ENCODE measurements around the gene CDK14.

CDK14 gene

DNA sequence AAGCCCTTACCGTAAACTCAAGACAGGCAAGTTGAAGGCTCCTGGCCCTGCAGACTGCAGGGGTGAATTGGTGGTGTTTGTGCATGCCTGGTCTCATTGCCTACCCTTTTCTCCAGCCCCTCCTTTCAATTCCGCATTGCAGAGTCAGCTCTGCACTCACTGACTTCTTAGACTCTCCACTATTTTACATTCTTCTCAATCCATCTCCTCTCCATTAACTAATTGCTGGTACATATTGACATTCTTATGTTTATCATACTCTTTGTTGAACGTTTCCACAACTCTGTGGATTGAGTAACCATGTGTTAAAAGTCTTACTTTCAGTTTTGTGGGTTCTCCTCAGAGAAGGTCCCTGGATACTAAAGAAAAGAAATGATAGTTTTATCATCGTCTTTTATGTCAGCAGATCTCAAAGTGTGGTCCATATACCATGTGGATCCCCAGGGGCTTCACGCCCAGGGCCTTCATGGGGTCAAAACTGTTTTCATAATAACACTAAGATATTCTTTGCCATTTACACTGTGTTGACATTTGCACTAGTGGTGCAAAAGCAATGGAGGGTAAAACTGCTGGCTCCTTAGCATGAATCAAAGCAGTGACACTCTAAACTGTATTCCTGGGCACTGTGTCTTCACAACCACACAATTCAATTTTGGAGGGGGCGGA, 532.7 kb downstream of the CDK14 start:
- no peaks in the 10 kb centered on the region for H3K9me3 ChIP-seq (ENCODE audit: control insufficient read depth, insufficient read depth, low read length)
- H3K4me1 ChIP-seq (ENCODE audit: insufficient read depth, low read length) = peaks cover 4% of the 10 kb centered on the region; the same call in 1 of the 2 replicates
- no peaks in the 10 kb centered on the region for H3K36me3 ChIP-seq (ENCODE audit: insufficient read depth, low read length)
- no peak overlapping the region for H3K9ac ChIP-seq (ENCODE audit: low read depth, low read length)

DNA sequence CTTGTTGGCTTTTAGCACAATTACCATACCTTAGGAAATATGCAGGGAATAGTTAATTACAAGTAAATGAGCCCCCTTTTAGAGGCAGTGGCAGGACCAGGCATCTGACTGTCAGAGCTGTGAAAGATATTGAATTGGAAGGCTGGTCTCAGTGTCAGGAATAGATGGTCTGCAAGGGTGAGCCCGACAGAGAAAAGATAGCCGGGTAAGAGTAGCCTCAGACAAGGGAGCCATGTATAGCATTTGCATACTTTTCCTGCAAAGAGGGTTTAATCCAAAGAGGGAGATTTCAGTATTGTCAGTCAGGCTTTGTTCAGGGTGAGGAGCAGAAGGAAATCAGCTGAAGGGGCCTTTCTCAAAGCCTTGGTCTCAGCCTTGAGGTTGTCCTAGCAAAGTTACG, 539.2 kb downstream of the CDK14 start:
- Histone ChIP-seq H3K9me3 (ENCODE audit: control insufficient read depth, insufficient read depth, low read length) (no peaks in the 10 kb centered on the region), H3K4me1 (ENCODE audit: insufficient read depth, low read length) (peaks cover 13% of the 10 kb centered on the region), H3K36me3 (ENCODE audit: insufficient read depth, low read length) (no peaks in the 10 kb centered on the region), H3K9ac (ENCODE audit: low read depth, low read length) (no peak overlapping the region)

DNA sequence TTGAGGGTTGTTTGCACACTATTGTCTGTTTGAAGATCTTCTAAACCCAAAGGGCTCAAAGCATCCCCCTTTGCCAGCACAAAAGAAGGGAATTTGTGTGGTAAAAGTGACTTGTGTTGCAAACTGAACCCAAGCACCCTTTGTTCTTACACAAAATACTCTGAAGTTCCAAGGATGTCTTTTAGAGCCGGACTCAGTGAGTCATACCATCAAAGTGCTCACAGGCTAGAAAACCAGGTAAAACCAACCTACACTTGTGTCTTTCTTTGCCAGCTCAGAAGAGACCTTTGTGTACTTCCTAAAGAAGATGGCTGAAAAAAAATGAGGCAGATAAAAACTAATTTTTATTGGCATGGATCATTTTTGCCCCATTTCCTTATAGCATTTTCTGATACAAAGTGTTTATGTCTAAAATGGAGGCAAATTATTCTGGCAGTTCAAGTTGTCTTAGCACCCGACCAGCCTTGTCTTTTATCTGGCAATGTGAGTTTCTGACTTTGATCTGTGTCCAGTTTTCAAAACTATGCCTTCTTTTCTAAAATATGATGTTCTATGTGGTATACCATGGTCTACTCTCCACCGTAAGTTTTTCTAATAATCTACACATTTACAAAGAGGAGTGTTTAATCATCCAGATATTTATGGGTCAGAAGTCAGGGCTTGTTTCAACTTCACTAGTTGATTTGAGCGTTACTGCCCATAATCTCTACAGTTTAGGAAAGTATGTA, 539.7 kb downstream of the CDK14 start:
- no peaks in the 10 kb centered on the region for H3K36me3 ChIP-seq (ENCODE audit: insufficient read depth, low read length)
- H3K9ac ChIP-seq (ENCODE audit: low read depth, low read length) = no peak overlapping the region
- peaks cover 13% of the 10 kb centered on the region for H3K4me1 ChIP-seq (ENCODE audit: insufficient read depth, low read length)
- H3K9me3 ChIP-seq (ENCODE audit: control insufficient read depth, insufficient read depth, low read length) = no peaks in the 10 kb centered on the region

DNA sequence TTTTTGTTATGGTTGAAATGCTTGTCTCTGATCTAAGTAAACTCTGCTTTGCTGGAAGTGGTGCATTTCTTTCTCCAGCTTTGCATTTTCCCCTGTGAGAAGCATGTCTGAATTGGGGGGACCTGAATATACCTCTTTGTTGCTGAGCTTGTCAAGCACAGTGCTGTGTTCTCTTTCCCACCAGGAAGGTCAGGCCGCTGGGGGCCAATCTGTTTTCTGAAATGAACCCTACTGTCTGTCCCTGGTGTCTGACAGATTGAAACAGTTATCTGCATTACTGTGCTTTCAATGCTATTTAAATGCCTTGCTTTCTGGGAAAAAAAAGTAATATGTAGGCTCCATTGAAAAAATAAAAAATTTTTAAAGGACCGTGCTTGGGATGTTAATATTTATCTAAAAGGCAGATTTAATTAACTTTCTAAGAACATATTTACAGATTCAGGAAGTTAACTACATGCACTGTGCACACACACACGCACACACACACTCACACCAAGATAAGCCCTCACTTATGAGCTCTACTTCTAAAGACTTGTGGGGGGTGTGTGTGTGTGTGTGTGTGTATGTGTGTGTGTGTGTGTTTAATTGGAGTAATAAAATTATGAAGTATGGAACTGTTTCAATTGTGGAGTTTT, 541.1 kb downstream of the CDK14 start:
- no peaks in the 10 kb centered on the region for H3K9me3 ChIP-seq (ENCODE audit: control insufficient read depth, insufficient read depth, low read length)
- H3K36me3 ChIP-seq (ENCODE audit: insufficient read depth, low read length) = no peaks in the 10 kb centered on the region
- H3K4me1 ChIP-seq (ENCODE audit: insufficient read depth, low read length) = peaks cover 13% of the 10 kb centered on the region
- H3K9ac ChIP-seq (ENCODE audit: low read depth, low read length) = no peak overlapping the region

- H3K36me3 ChIP-seq (ENCODE audit: insufficient read depth, low read length) = no peaks in the 10 kb centered on the region
- no peaks in the 10 kb centered on the region for H3K9me3 ChIP-seq (ENCODE audit: control insufficient read depth, insufficient read depth, low read length)
- no peak overlapping the region for H3K9ac ChIP-seq (ENCODE audit: low read depth, low read length)
- peaks cover 13% of the 10 kb centered on the region for H3K4me1 ChIP-seq (ENCODE audit: insufficient read depth, low read length)
These were observed 541.8 kb downstream of the CDK14 start for GRCh38 chr7:91137788-91138368.

DNA sequence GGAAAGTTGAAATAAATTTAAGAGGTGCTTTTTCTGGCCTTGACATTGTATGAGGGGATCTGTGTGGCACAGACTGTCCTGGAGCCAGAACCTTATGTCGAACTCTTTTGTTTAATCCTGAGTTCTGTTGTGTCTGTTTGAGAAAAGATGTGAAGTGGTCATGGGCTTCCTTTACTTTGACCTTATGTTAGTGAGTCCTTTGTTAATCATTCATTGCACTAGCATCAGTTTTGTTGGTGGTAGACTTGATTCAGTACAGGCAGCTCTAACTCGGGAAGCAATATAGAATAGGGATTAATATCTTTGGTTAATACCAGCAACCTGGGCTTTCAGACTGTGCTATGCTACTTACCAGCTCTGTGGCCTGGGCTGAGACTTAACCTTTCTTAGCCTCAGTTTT, 544.2 kb downstream of the CDK14 start:
- Histone ChIP-seq H3K4me1 (ENCODE audit: insufficient read depth, low read length) (peaks cover 9% of the 10 kb centered on the region), H3K36me3 (ENCODE audit: insufficient read depth, low read length) (no peaks in the 10 kb centered on the region), H3K9ac (ENCODE audit: low read depth, low read length) (no peak overlapping the region), H3K9me3 (ENCODE audit: control insufficient read depth, insufficient read depth, low read length) (no peaks in the 10 kb centered on the region)

- H3K9ac ChIP-seq (ENCODE audit: low read depth, low read length) = no peak overlapping the region
- H3K36me3 ChIP-seq (ENCODE audit: insufficient read depth, low read length) = no peaks in the 10 kb centered on the region
- peaks cover 2% of the 10 kb centered on the region; the same call in 1 of the 2 replicates for H3K4me1 ChIP-seq (ENCODE audit: insufficient read depth, low read length)
- H3K9me3 ChIP-seq (ENCODE audit: control insufficient read depth, insufficient read depth, low read length) = no peaks in the 10 kb centered on the region
These were observed 544.9 kb downstream of the CDK14 start for GRCh38 chr7:91140982-91141381.

- H3K4me1 ChIP-seq (ENCODE audit: insufficient read depth, low read length) = no peaks in the 10 kb centered on the region
- H3K9me3 ChIP-seq (ENCODE audit: control insufficient read depth, insufficient read depth, low read length) = no peaks in the 10 kb centered on the region
- H3K9ac ChIP-seq (ENCODE audit: low read depth, low read length) = no peak overlapping the region
- no peaks in the 10 kb centered on the region for H3K36me3 ChIP-seq (ENCODE audit: insufficient read depth, low read length)
These were observed 546.6 kb downstream of the CDK14 start for GRCh38 chr7:91142743-91143142.

DNA sequence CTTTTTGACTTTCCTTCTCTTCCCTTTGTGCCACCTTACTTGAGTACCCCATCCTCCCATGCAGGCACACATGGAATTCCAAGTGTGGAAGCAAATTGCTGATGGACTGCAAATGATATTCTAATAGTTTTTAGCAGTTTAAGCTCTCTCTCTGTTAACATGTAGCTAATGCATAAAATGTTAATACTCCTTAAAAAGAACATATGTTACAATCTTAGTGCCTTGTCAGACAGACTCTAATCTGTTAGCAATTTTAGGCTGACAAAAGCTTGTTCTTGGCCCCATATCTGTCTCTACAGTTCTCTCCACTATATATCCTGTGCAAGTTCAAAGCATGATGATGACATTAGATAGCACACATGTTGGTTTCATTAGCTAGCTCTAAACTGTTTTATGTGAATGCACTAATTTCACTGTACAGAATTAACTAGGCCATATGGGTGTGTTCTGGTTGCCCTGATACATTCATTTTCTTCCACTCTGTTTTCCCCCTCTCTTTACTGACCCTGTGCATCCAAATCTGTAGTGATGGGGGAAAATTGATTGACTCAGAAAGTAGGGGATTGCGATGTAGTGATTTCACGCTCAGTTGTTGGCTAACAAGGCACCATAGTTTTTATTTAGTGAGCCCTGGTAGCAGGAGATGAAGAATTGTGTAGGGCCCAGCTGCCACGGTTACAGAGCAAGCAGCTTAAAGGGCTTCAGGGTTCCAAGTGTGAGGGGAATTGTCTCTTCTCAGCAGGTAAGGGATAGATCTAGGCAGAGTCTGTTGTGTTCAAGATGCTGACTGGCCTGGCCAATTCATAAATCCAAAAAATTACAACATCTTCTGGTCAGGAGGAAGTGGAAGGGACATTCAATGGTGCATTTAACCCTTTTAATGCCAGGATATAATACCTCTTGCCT, 553.5 kb downstream of the CDK14 start:
- no peaks in the 10 kb centered on the region for H3K36me3 ChIP-seq (ENCODE audit: insufficient read depth, low read length)
- H3K9me3 ChIP-seq (ENCODE audit: control insufficient read depth, insufficient read depth, low read length) = no peaks in the 10 kb centered on the region
- no peak overlapping the region for H3K9ac ChIP-seq (ENCODE audit: low read depth, low read length)
- no peaks in the 10 kb centered on the region for H3K4me1 ChIP-seq (ENCODE audit: insufficient read depth, low read length)

DNA sequence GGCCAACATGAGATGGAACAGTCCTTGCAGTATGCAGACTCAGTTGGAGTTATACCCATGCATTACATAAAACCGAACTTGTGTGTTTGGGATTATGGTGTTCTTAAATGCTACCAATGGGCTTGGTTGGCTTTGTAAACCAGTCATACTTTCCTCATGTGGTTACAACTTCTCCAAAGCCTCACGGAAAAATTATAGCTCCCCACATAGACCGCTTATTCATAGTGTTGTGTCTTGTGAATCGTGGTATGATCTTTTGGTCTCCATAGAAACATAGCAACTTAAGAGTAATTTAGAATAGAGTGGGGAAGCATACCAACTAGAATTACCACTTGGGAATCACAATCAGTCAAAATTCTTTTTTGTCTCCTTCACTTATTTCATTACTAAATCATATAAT, 555.8 kb downstream of the CDK14 start:
- Histone ChIP-seq H3K9me3 (ENCODE audit: control insufficient read depth, insufficient read depth, low read length) (no peaks in the 10 kb centered on the region), H3K4me1 (ENCODE audit: insufficient read depth, low read length) (no peaks in the 10 kb centered on the region), H3K36me3 (ENCODE audit: insufficient read depth, low read length) (no peaks in the 10 kb centered on the region), H3K9ac (ENCODE audit: low read depth, low read length) (no peak overlapping the region)

- no peaks in the 10 kb centered on the region for H3K9me3 ChIP-seq (ENCODE audit: control insufficient read depth, insufficient read depth, low read length)
These were observed 560.4 kb downstream of the CDK14 start for GRCh38 chr7:91156316-91157185.

GRCh38 chr7:91157579-91158320, 561.6 kb downstream of the CDK14 start:
- no peaks in the 10 kb centered on the region for H3K4me1 ChIP-seq (ENCODE audit: insufficient read depth, low read length)
- H3K9ac ChIP-seq (ENCODE audit: low read depth, low read length) = no peak overlapping the region
- no peaks in the 10 kb centered on the region for H3K9me3 ChIP-seq (ENCODE audit: control insufficient read depth, insufficient read depth, low read length)
- H3K36me3 ChIP-seq (ENCODE audit: insufficient read depth, low read length) = no peaks in the 10 kb centered on the region

More at GRCh38 chr7:91156316-91157185, 560.4 kb downstream of the CDK14 start:
- Histone ChIP-seq H3K9ac (ENCODE audit: low read depth, low read length) (no peak overlapping the region), H3K4me1 (ENCODE audit: insufficient read depth, low read length) (no peaks in the 10 kb centered on the region), H3K36me3 (ENCODE audit: insufficient read depth, low read length) (no peaks in the 10 kb centered on the region)

DNA sequence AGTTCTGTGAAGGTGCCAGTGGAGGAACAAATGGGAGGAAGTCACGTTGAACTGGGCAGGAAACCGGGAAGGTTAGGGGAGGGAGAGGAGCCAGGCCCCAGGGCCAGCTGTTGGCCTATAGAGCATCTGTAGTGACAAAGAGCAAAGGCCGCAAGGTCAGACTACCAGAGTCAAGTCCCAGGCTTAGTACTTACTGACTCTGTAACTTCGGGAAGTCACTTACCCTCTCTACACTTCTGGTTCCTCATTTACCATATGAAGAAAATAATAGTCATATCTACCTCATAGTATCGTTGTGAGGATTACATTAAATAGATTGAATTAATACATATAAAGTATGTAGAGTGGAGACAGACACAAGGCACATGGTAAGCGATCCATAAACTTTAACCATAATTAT, 566.3 kb downstream of the CDK14 start:
- H3K4me1 ChIP-seq (ENCODE audit: insufficient read depth, low read length) = no peaks in the 10 kb centered on the region
- no peaks in the 10 kb centered on the region for H3K36me3 ChIP-seq (ENCODE audit: insufficient read depth, low read length)
- H3K9me3 ChIP-seq (ENCODE audit: control insufficient read depth, insufficient read depth, low read length) = no peaks in the 10 kb centered on the region
- H3K9ac ChIP-seq (ENCODE audit: low read depth, low read length) = no peak overlapping the region

All from ES-I3 (cell line).